ENCODE measurements around the gene MAP3K8. TPM values are rescaled to one million over a fixed set of nuclear protein-coding genes. Genes with fewer than 3 reads are reported as not detected.

Gene MAP3K8
- total RNA-seq, 1 experiment from 2014 or later = 4.8 TPM

GRCh38 chr10:30460121-30460520, 26.1 kb downstream of the MAP3K8 start:
- in situ Hi-C loops (cut with HindIII; ENCODE audit: low pct_unique_long_range_greater_than_20kb, low sequenced_read_pairs) = no loop called here
- no peak for TF ChIP-seq REST (IDR thresholded peaks at IDR 0.05; ENCODE audit: insufficient read depth in 1 of 2, low read depth in 2 of 2, low read length in 1 of 2)
- TF ChIP-seq SIN3A (IDR thresholded peaks at IDR 0.05; ENCODE audit: borderline replicate concordance, insufficient read depth, low read depth, low read length) = no peak
- DNase-seq (ENCODE audit: low read depth, low spot score) = no peak
- Histone ChIP-seq H3K27ac (ENCODE audit: low read length) (no peak overlapping the region), H3K27me3 (ENCODE audit: control insufficient read depth, insufficient read depth, low read length) (no peaks in the 10 kb centered on the region), H3K4me1 (ENCODE audit: control insufficient read depth, insufficient read depth, low read length) (no peaks in the 10 kb centered on the region), H3K9me3 (ENCODE audit: control insufficient read depth, insufficient read depth, low read depth, low read length) (no peaks in the 10 kb centered on the region), H3K4me3 (ENCODE audit: low read depth in 2 of 2, low read length in 2 of 2) (no peak overlapping the region), H3K36me3 (ENCODE audit: control insufficient read depth, insufficient read depth, low read length) (no peaks in the 10 kb centered on the region)
- intact Hi-C loops (cut with micrococcal nuclease; ENCODE audit: unreplicated experiment) = no loop called here
- CTCF ChIA-PET = no interaction called here
- BruUV-seq (replicated peaks) = no TSS peak
- ATAC-seq = no peak
- POLR2A ChIA-PET = no interaction called here

GRCh38 chr10:30462513-30462912, 28.5 kb downstream of the MAP3K8 start:
- intact Hi-C loops (cut with micrococcal nuclease; ENCODE audit: unreplicated experiment) = no loop called here

More at GRCh38 chr10:30462513-30462912, 28.5 kb downstream of the MAP3K8 start:
- in situ Hi-C loops (cut with HindIII; ENCODE audit: low pct_unique_long_range_greater_than_20kb, low sequenced_read_pairs) = no loop called here
- no peak for ATAC-seq
- DNase-seq (ENCODE audit: low read depth, low spot score) = no peak
- H3K27me3 ChIP-seq (ENCODE audit: control insufficient read depth, insufficient read depth, low read length) = no peaks in the 10 kb centered on the region
- H3K36me3 ChIP-seq (ENCODE audit: control insufficient read depth, insufficient read depth, low read length) = no peaks in the 10 kb centered on the region
- H3K4me1 ChIP-seq (ENCODE audit: control insufficient read depth, insufficient read depth, low read length) = no peaks in the 10 kb centered on the region
- TF ChIP-seq TCF7L2 (IDR thresholded peaks at IDR 0.05; ENCODE audit: low read depth, low read length) (no peak), REST (IDR thresholded peaks at IDR 0.05; ENCODE audit: insufficient read depth in 1 of 2, low read depth in 2 of 2, low read length in 1 of 2) (no peak), POLR2AphosphoS5 (IDR thresholded peaks at IDR 0.05; ENCODE audit: low read depth, low read length) (no peak), CTCF (IDR thresholded peaks at IDR 0.05) (no peak), SIN3A (IDR thresholded peaks at IDR 0.05; ENCODE audit: borderline replicate concordance, insufficient read depth, low read depth, low read length) (no peak)
- ChIA-PET CTCF (no interaction called here), POLR2A (no interaction called here)
- BruUV-seq (replicated peaks) = no TSS peak
- no peaks in the 10 kb centered on the region for H3K9me3 ChIP-seq (ENCODE audit: control insufficient read depth, insufficient read depth, low read depth, low read length)
- no peak overlapping the region for H3K27ac ChIP-seq (ENCODE audit: low read length)
- H3K4me3 ChIP-seq (ENCODE audit: low read depth in 2 of 2, low read length in 2 of 2) = no peak overlapping the region

Measured in Panc1 (cell line).